ENCODE measurements around the gene HHAT. TPM values are rescaled to one million over a fixed set of nuclear protein-coding genes. Genes with fewer than 3 reads are reported as not detected.

Gene HHAT
- total and polyA plus RNA-seq, 7 donors, result 0.11 to 0.64 (median 0.16) TPM

DNA sequence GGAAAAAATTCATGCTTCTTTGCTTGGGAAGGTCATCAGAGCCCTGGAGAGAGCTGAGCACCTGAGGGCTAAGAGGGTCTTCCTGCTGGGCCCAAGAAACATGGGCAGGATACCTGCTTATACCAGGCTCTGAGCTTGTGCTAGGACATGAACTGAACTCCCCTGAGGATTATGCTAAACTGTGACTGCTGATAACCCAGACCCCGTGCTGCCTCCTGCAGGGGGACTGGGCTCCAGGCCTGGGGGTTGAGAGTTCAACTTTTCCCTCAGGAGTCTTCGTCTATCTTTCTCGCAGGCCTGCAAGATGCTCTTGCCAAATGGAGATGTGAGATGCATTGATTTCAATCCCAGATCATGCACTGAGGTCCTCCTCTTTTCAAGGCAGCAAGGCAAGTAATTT, 368.5 kb downstream of the HHAT start:
- WGBS, 3 donors, result 51 to 59% (median 51%) methylated on average over 3 of the region's 3 CpGs
- ATAC-seq (no peak), DNase-seq (no peak)
- no peaks in the 10 kb centered on the region for H3K9me3 ChIP-seq
- peaks cover 0 to 6% (median 0%) of the 10 kb centered on the region in 3 donors for H3K27me3 ChIP-seq (ENCODE audit: insufficient read depth in 3 of 3, low read length in 2 of 3)
- TF ChIP-seq, protein P1, sequence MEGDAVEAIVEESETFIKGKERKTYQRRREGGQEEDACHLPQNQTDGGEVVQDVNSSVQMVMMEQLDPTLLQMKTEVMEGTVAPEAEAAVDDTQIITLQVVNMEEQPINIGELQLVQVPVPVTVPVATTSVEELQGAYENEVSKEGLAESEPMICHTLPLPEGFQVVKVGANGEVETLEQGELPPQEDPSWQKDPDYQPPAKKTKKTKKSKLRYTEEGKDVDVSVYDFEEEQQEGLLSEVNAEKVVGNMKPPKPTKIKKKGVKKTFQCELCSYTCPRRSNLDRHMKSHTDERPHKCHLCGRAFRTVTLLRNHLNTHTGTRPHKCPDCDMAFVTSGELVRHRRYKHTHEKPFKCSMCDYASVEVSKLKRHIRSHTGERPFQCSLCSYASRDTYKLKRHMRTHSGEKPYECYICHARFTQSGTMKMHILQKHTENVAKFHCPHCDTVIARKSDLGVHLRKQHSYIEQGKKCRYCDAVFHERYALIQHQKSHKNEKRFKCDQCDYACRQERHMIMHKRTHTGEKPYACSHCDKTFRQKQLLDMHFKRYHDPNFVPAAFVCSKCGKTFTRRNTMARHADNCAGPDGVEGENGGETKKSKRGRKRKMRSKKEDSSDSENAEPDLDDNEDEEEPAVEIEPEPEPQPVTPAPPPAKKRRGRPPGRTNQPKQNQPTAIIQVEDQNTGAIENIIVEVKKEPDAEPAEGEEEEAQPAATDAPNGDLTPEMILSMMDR (IDR thresholded peaks at IDR 0.05), result no peak
- H3K4me3 ChIP-seq, result no peak overlapping the region
- H3K27ac ChIP-seq, result no peak overlapping the region
- H3K4me1 ChIP-seq, result no peaks in the 10 kb centered on the region
- no peaks in the 10 kb centered on the region for H3K36me3 ChIP-seq (ENCODE audit: insufficient read depth in 1 of 2, low read depth in 1 of 2)
- intact Hi-C loops (cut with DNase I), result no loop called here

DNA sequence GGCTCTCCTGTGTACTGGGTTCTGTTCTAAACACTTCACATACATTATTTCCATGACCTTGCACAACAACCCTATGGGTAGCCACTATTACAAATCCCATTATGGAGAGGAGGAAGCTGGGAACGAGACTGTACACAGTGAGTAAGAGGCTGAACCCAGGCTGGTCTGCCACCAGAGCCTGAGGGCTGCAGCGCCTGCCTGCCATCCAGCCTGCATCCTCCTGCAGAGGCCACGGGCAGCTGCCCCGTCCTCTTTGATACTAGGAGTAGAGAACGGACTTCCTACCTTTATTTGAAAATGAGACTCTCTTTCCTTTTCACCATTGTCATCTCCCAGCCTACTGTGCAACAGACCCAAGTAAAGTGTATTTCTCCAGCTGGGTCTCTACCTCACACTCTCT, 370.0 kb downstream of the HHAT start:
- 84 to 89% (median 89%) methylated on average over 5 of the region's 5 CpGs for WGBS, 3 donors
- H3K4me1 ChIP-seq, result no peaks in the 10 kb centered on the region
- H3K9me3 ChIP-seq, result no peaks in the 10 kb centered on the region
- intact Hi-C loops (cut with DNase I), result no loop called here
- H3K27me3 ChIP-seq (ENCODE audit: insufficient read depth in 3 of 3, low read length in 2 of 3), result peaks cover 0 to 6% (median 0%) of the 10 kb centered on the region in 3 donors
- H3K27ac ChIP-seq, result no peak overlapping the region
- DNase-seq (no peak), ATAC-seq (no peak)
- TF ChIP-seq, protein P1 (IDR thresholded peaks at IDR 0.05), result no peak
- H3K4me3 ChIP-seq, result no peak overlapping the region
- no peaks in the 10 kb centered on the region for H3K36me3 ChIP-seq (ENCODE audit: insufficient read depth in 1 of 2, low read depth in 1 of 2)

GRCh38 chr1:210700083-210700482, 371.4 kb downstream of the HHAT start:
- intact Hi-C loops (cut with DNase I), result no loop called here
- no peaks in the 10 kb centered on the region for H3K27me3 ChIP-seq (ENCODE audit: insufficient read depth in 3 of 3, low read length in 2 of 3)
- no peaks in the 10 kb centered on the region for H3K36me3 ChIP-seq (ENCODE audit: insufficient read depth in 1 of 2, low read depth in 1 of 2)
- H3K9me3 ChIP-seq, result no peaks in the 10 kb centered on the region
- H3K27ac ChIP-seq, result no peak overlapping the region
- DNase-seq, result no peak
- ATAC-seq, result no peak
- TF ChIP-seq, protein P1 (IDR thresholded peaks at IDR 0.05), result no peak
- no peaks in the 10 kb centered on the region for H3K4me1 ChIP-seq
- 61 to 70% (median 67%) methylated on average over 1 of the region's 1 CpG for WGBS, 3 donors
- H3K4me3 ChIP-seq, result no peak overlapping the region

GRCh38 chr1:210700511-210700910, 371.8 kb downstream of the HHAT start:
- 23 to 36% (median 24%) methylated on average over 2 of the region's 2 CpGs for WGBS, 3 donors
- no peaks in the 10 kb centered on the region for H3K4me1 ChIP-seq
- no peak overlapping the region for H3K27ac ChIP-seq
- DNase-seq (no peak), ATAC-seq (no peak)
- intact Hi-C loops (cut with DNase I), result no loop called here
- H3K4me3 ChIP-seq, result no peak overlapping the region
- no peaks in the 10 kb centered on the region for H3K27me3 ChIP-seq (ENCODE audit: insufficient read depth in 3 of 3, low read length in 2 of 3)
- no peaks in the 10 kb centered on the region for H3K9me3 ChIP-seq
- H3K36me3 ChIP-seq (ENCODE audit: insufficient read depth in 1 of 2, low read depth in 1 of 2), result no peaks in the 10 kb centered on the region
- TF ChIP-seq, protein P1 (IDR thresholded peaks at IDR 0.05), result no peak

- ATAC-seq, result no peak
- no peaks in the 10 kb centered on the region for H3K36me3 ChIP-seq (ENCODE audit: insufficient read depth in 1 of 2, low read depth in 1 of 2)
- H3K27me3 ChIP-seq (ENCODE audit: insufficient read depth in 3 of 3, low read length in 2 of 3), result no peaks in the 10 kb centered on the region
- H3K4me1 ChIP-seq, result no peaks in the 10 kb centered on the region
- H3K4me3 ChIP-seq, result no peak overlapping the region
- H3K9me3 ChIP-seq, result no peaks in the 10 kb centered on the region
- no peak overlapping the region for H3K27ac ChIP-seq
- intact Hi-C loops (cut with DNase I), result no loop called here
- TF ChIP-seq, protein P1 (IDR thresholded peaks at IDR 0.05), result no peak
- 92 to 98% (median 94%) methylated on average over 2 of the region's 2 CpGs for whole genome bisulfite sequencing, 3 donors
- DNase-seq, result no peak
Measured at GRCh38 chr1:210702506-210702905, 373.8 kb downstream of the HHAT start.
